A549 (cell line): ENCODE measurements around the gene PCDHB13.

Experiments used
- CEBPB ChIP-seq, 2 experiments: fragments of >200 bp in 1 of 2; sonication (Bioruptor Twin) in 1 of 2; formaldehyde crosslinking in 1 of 2; IDR thresholded peaks; 2 replicates each; pipeline ENCODE4 v1.6.1; 2012 to 2016
- CTCF ChIP-seq: fragments of >200 bp; sonication (Bioruptor Twin); formaldehyde crosslinking; IDR thresholded peaks from 3 replicates; pipeline ENCODE4 v1.5.1; 2016
- E2F6 ChIP-seq: IDR thresholded peaks from 2 replicates; pipeline ENCODE4 v1.6.1; 2012; ENCODE audit warnings: low read depth, borderline replicate concordance
- EP300 ChIP-seq, 2 experiments: fragments of >200 bp; sonication (Bioruptor Twin); formaldehyde crosslinking; IDR thresholded peaks; 2 replicates in 1 of 2; 3 replicates in 1 of 2; pipeline ENCODE4 v1.6.1; 2016 to 2017
- ESRRA ChIP-seq: fragments of 150-350 bp; IDR thresholded peaks from 2 replicates; pipeline ENCODE4 v1.6.1; 2014; ENCODE audit warnings: mild to moderate bottlenecking, low read length, borderline replicate concordance
- HMGXB4 ChIP-seq: fragments of 250-450 bp; sonication (Bioruptor Pico); IDR thresholded peaks from 2 replicates; pipeline ENCODE4 v1.5.0; 2021; ENCODE audit warnings: mild to moderate bottlenecking, moderate library complexity, borderline replicate concordance
- MAFK ChIP-seq: fragments of 450-650 bp; IDR thresholded peaks from 2 replicates; pipeline ENCODE4 v1.6.1; 2014; ENCODE audit not compliant: partially characterized antibody
- MAX ChIP-seq: IDR thresholded peaks from 2 replicates; pipeline ENCODE4 v1.6.1; 2012
- POLR2A ChIP-seq: IDR thresholded peaks from 2 replicates; pipeline ENCODE4 v1.6.1; 2012; ENCODE audit warnings: mild to moderate bottlenecking, low read length
- RAD21 ChIP-seq, 2 experiments: fragments of >200 bp in 1 of 2; sonication (Bioruptor Twin) in 1 of 2; formaldehyde crosslinking in 1 of 2; IDR thresholded peaks in 1 of 2; conservative IDR thresholded peaks in 1 of 2; 2 replicates in 1 of 2; 3 replicates in 1 of 2; pipeline ENCODE4 v1.6.1; 2012 to 2018; ENCODE audit warnings: inconsistent platforms in 1 of 2
- TFCP2L1 ChIP-seq: fragments of 250-450 bp; sonication (Bioruptor Pico); IDR thresholded peaks from 2 replicates; pipeline ENCODE4 v1.5.0; 2021; ENCODE audit warnings: mild to moderate bottlenecking
- USF2 ChIP-seq: fragments of 450-650 bp; IDR thresholded peaks from 2 replicates; pipeline ENCODE4 v1.6.1; 2014; ENCODE audit warnings: antibody characterized with exemption

GRCh38 chr5:141260458-141261237 lies 46.9 kb downstream of the PCDHB13 start:
- TF ChIP-seq CTCF (no peak), EP300 (IDR thresholded peaks at IDR 0.05) (no peak), POLR2A (no peak), RAD21 (conservative IDR thresholded peaks at IDR 0.05 in 1 of 2, IDR thresholded peaks at IDR 0.05 in 1 of 2) (no peak), ESRRA (no peak), MAX (no peak), MAFK (no peak), CEBPB (IDR thresholded peaks at IDR 0.05) (no peak), HMGXB4 (CRISPR knock-in tag) (no peak), E2F6 (no peak), TFCP2L1 (CRISPR knock-in tag) (no peak), USF2 (no peak)
